ENCODE results near the gene PRKCA. TPM values are rescaled to one million over a fixed set of nuclear protein-coding genes. Genes with fewer than 3 reads are reported as not detected.

Gene PRKCA
- total RNA-seq, 4 donors from 2014 or later, result 55.8 to 90.7 (median 66.7) TPM

DNA sequence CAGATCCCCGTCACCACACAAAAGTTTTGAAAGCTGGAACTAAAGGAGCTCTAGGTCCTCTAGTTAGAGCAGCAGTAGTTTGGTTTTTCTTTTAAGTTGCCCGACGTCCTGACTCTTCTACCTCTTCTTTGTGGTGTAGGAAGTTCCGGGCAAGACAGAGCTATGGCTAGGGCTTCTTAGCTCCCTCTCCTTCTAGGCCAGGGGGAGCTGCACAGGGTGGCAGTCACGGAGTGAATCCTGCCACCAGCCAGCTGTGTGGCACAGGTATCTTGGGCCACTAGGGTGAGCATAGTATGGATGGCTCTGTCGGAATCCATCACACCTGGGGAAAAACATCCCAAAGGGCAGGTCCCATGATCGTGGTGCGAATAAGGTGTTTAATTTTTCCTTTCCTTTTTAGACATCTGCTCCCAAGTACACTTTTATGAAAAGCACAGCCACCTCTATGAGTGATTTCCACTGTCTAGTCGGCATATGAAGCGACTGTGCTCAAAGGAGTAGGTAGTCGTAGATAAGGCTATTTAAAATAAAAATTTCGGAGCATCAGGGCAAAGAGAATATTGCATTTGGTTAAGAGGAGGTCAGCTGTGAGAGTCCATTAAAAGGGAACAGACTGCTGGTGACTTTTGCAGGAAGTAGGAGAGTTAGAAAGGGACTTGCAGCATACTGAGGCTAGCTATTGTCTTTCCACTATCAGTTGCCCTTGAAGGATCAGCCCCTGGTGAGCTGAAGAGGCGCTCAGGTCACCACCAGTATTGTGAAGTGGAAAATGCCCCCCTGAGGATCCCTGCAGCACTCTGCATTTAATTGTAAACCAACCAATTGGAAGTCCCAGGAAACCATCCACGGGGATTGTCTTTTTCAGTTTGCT, 2.1 kb downstream of the PRKCA start:
- no peaks in the 10 kb centered on the region for H3K36me3 ChIP-seq
- H3K9me3 ChIP-seq, result no peaks in the 10 kb centered on the region
- H3K4me3 ChIP-seq, result peak overlapping the region; percentile 83 to 96 (median 94)
- 44 to 50% methylated on average over 14 of the region's 14 CpGs for WGBS, 2 donors
- no peak for TF ChIP-seq POLR2A (IDR thresholded peaks at IDR 0.05)
- no peak for TF ChIP-seq EP300 (IDR thresholded peaks at IDR 0.05)
- TF ChIP-seq, protein P1, sequence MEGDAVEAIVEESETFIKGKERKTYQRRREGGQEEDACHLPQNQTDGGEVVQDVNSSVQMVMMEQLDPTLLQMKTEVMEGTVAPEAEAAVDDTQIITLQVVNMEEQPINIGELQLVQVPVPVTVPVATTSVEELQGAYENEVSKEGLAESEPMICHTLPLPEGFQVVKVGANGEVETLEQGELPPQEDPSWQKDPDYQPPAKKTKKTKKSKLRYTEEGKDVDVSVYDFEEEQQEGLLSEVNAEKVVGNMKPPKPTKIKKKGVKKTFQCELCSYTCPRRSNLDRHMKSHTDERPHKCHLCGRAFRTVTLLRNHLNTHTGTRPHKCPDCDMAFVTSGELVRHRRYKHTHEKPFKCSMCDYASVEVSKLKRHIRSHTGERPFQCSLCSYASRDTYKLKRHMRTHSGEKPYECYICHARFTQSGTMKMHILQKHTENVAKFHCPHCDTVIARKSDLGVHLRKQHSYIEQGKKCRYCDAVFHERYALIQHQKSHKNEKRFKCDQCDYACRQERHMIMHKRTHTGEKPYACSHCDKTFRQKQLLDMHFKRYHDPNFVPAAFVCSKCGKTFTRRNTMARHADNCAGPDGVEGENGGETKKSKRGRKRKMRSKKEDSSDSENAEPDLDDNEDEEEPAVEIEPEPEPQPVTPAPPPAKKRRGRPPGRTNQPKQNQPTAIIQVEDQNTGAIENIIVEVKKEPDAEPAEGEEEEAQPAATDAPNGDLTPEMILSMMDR (IDR thresholded peaks at IDR 0.05), result peak in 1 of 5 experiments; percentile 13
- no peaks in the 10 kb centered on the region for H3K27me3 ChIP-seq
- H3K27ac ChIP-seq, result peak overlapping the region; percentile 80 to 88 (median 86)
- H3K4me1 ChIP-seq, result peaks cover 0 to 57% (median 10%) of the 10 kb centered on the region in 4 donors
- DNase-seq (ENCODE audit: low spot score in 2 of 2), result no peak

- Histone ChIP-seq H3K36me3 (no peaks in the 10 kb centered on the region), H3K4me3 (peak overlapping the region in 2 of 4 donors; percentile 83 to 91), H3K27me3 (no peaks in the 10 kb centered on the region), H3K27ac (peak overlapping the region; percentile 80 to 88 (median 86)), H3K9me3 (no peaks in the 10 kb centered on the region), H3K4me1 (peaks cover 0 to 64% (median 13%) of the 10 kb centered on the region in 4 donors)
- 33 to 35% methylated on average over 5 of the region's 5 CpGs for WGBS, 2 donors
- no peak for DNase-seq (ENCODE audit: low spot score in 2 of 2)
- TF ChIP-seq EP300 (IDR thresholded peaks at IDR 0.05) (no peak), POLR2A (IDR thresholded peaks at IDR 0.05) (no peak)
- TF ChIP-seq, protein P1 (IDR thresholded peaks at IDR 0.05), result no peak
Measured at GRCh38 chr17:66306446-66306845, 4.0 kb downstream of the PRKCA start.

DNA sequence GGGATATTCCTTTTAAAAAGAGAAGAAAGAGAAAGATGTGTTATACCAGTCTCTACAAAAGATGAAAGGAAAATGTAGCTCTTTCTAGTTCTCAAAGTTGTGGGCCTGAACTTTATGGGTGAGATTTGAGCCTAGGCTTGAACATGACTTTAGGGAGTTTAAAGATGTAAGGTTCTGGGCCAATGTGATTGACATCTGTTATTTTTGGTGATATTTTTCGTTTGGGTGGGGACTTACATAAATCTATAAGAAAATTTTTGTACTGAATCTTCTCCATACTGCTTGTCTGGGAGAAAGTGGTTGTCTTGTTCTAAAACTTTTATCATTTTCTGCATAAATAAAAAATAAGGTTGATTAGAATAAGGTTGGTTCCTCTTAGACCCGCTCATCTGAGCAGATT, 4.8 kb downstream of the PRKCA start:
- H3K27ac ChIP-seq, result peak overlapping the region in 3 of 4 donors; percentile 80 to 88 (median 84)
- no peak overlapping the region for H3K4me3 ChIP-seq
- 87 to 90% methylated on average over 2 of the region's 2 CpGs for WGBS, 2 donors
- no peak for TF ChIP-seq POLR2A (IDR thresholded peaks at IDR 0.05)
- TF ChIP-seq EP300 (IDR thresholded peaks at IDR 0.05), result no peak
- TF ChIP-seq, protein P1 (IDR thresholded peaks at IDR 0.05), result no peak
- H3K9me3 ChIP-seq, result no peaks in the 10 kb centered on the region
- H3K36me3 ChIP-seq, result no peaks in the 10 kb centered on the region
- DNase-seq (ENCODE audit: low spot score in 2 of 2), result no peak
- H3K27me3 ChIP-seq, result no peaks in the 10 kb centered on the region
- peaks cover 0 to 68% (median 13%) of the 10 kb centered on the region in 4 donors for H3K4me1 ChIP-seq

- H3K27me3 ChIP-seq, result no peaks in the 10 kb centered on the region
- no peak overlapping the region for H3K4me3 ChIP-seq
- H3K4me1 ChIP-seq, result peaks cover 0 to 77% (median 13%) of the 10 kb centered on the region in 4 donors
- 55 to 56% methylated on average over 2 of the region's 2 CpGs for WGBS, 2 donors
- DNase-seq (ENCODE audit: low spot score in 2 of 2), result no peak
- H3K36me3 ChIP-seq, result no peaks in the 10 kb centered on the region
- TF ChIP-seq, protein P1 (IDR thresholded peaks at IDR 0.05), result no peak
- TF ChIP-seq POLR2A (IDR thresholded peaks at IDR 0.05) (no peak), EP300 (IDR thresholded peaks at IDR 0.05) (no peak)
- peak overlapping the region in 3 of 4 donors; percentile 51 to 81 (median 67) for H3K27ac ChIP-seq
- H3K9me3 ChIP-seq, result no peaks in the 10 kb centered on the region
Measured at GRCh38 chr17:66308856-66309255, 6.4 kb downstream of the PRKCA start.

- no peaks in the 10 kb centered on the region for H3K27me3 ChIP-seq
- peaks cover 0 to 75% (median 11%) of the 10 kb centered on the region in 4 donors for H3K4me1 ChIP-seq
- H3K9me3 ChIP-seq, result no peaks in the 10 kb centered on the region
- H3K36me3 ChIP-seq, result no peaks in the 10 kb centered on the region
- no peak for TF ChIP-seq POLR2A (IDR thresholded peaks at IDR 0.05)
- TF ChIP-seq EP300 (IDR thresholded peaks at IDR 0.05), result peak in 1 of 2 donors; percentile 73
- DNase-seq (ENCODE audit: low spot score in 2 of 2), result no peak
- 24 to 36% methylated on average over 4 of the region's 4 CpGs for WGBS, 2 donors
- H3K27ac ChIP-seq, result peak overlapping the region; percentile 46 to 81 (median 60)
- H3K4me3 ChIP-seq, result no peak overlapping the region
Measured at GRCh38 chr17:66309793-66310192, 7.4 kb downstream of the PRKCA start.
